Measurements from ENCODE around the gene SPA17.

SPA17 gene

GRCh38 chr11:124681421-124681820, 7.7 kb downstream of the SPA17 start:
- no peak overlapping the region for H3K27ac ChIP-seq (ENCODE audit: insufficient read depth, low read depth, low read length, poor library complexity, severe bottlenecking)
- H3K4me3 ChIP-seq (ENCODE audit: insufficient read depth, low read depth, low read length): no peak overlapping the region
- 100% methylated on average over 1 to 2 of the region's 2 CpGs for WGBS, 2 experiments
- peaks cover 2% of the 10 kb centered on the region for H3K9me3 ChIP-seq (ENCODE audit: control insufficient read depth, low read length)
- peaks cover 8% of the 10 kb centered on the region for H3K36me3 ChIP-seq (ENCODE audit: control insufficient read depth, insufficient read depth, low read length)
- H3K27me3 ChIP-seq (ENCODE audit: control insufficient read depth, insufficient read depth, low read length, poor library complexity, severe bottlenecking): no peaks in the 10 kb centered on the region
- no peaks in the 10 kb centered on the region for H3K4me1 ChIP-seq (ENCODE audit: control insufficient read depth, insufficient read depth, low read length)

DNA sequence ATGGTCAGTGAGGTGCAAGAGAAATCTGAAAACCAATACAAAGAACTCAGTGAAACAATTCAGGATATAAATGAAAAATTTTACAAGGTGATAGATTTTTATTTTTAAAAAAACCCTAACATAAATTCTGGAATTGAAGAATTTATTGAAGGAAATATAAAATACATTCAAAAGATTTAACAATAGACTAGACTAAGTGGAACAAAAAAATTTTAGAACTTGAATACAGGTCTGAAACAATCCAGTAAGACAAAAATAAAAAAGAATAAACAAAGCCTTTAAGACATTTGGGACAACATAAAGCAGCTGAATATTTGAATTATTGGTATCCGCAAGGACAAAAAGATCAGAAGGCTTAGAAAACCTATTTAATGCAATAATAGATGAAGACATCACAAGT, 8.7 kb downstream of the SPA17 start:
- Histone ChIP-seq H3K4me3 (ENCODE audit: insufficient read depth, low read depth, low read length) (no peak overlapping the region), H3K27ac (ENCODE audit: insufficient read depth, low read depth, low read length, poor library complexity, severe bottlenecking) (no peak overlapping the region)
- 100% methylated on average over 1 of the region's 1 CpG; no CpG with 5 or more reads in 1 of the 2 experiments for WGBS, 2 experiments

GRCh38 chr11:124693142-124693541, 19.4 kb downstream of the SPA17 start:
- 80 to 93% methylated on average over 1 of the region's 2 CpGs for WGBS, 2 experiments
- H3K4me1 ChIP-seq (ENCODE audit: control insufficient read depth, insufficient read depth, low read length): no peaks in the 10 kb centered on the region
- H3K4me3 ChIP-seq (ENCODE audit: insufficient read depth, low read depth, low read length): no peak overlapping the region
- H3K27me3 ChIP-seq (ENCODE audit: control insufficient read depth, insufficient read depth, low read length, poor library complexity, severe bottlenecking): no peaks in the 10 kb centered on the region
- no peaks in the 10 kb centered on the region for H3K9me3 ChIP-seq (ENCODE audit: control insufficient read depth, low read length)
- H3K36me3 ChIP-seq (ENCODE audit: control insufficient read depth, insufficient read depth, low read length): no peaks in the 10 kb centered on the region
- no peak overlapping the region for H3K27ac ChIP-seq (ENCODE audit: insufficient read depth, low read depth, low read length, poor library complexity, severe bottlenecking)

More for the DNA sequence above, 8.7 kb downstream of the SPA17 start:
- Histone ChIP-seq H3K4me1 (ENCODE audit: control insufficient read depth, insufficient read depth, low read length) (no peaks in the 10 kb centered on the region), H3K27me3 (ENCODE audit: control insufficient read depth, insufficient read depth, low read length, poor library complexity, severe bottlenecking) (no peaks in the 10 kb centered on the region), H3K9me3 (ENCODE audit: control insufficient read depth, low read length) (peaks cover 2% of the 10 kb centered on the region), H3K36me3 (ENCODE audit: control insufficient read depth, insufficient read depth, low read length) (peaks cover 8% of the 10 kb centered on the region)

DNA sequence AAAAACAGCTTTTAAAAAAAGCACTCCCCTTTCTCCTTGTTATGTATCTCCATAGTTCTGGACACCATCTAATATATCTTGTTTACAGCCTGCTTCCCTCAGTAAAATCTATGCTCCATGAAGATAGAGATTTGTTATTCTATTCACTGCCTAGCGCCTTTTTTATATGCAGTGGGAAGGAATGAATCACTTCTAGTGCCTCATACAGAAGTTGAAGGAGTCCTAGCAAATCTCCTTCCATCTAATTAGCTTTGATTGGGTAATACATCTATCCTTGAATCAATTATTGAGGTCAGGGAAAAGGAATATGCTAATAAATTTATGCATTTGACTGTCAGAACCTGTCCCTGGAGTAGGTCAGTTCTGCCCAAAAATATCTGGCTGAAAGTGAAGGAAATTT, 25.8 kb downstream of the SPA17 start:
- 93 to 100% methylated on average over 1 of the region's 1 CpG for WGBS, 2 experiments
- Histone ChIP-seq H3K4me1 (ENCODE audit: control insufficient read depth, insufficient read depth, low read length) (no peaks in the 10 kb centered on the region), H3K9me3 (ENCODE audit: control insufficient read depth, low read length) (no peaks in the 10 kb centered on the region), H3K27me3 (ENCODE audit: control insufficient read depth, insufficient read depth, low read length, poor library complexity, severe bottlenecking) (no peaks in the 10 kb centered on the region), H3K4me3 (ENCODE audit: insufficient read depth, low read depth, low read length) (no peak overlapping the region), H3K36me3 (ENCODE audit: control insufficient read depth, insufficient read depth, low read length) (no peaks in the 10 kb centered on the region), H3K27ac (ENCODE audit: insufficient read depth, low read depth, low read length, poor library complexity, severe bottlenecking) (no peak overlapping the region)

DNA sequence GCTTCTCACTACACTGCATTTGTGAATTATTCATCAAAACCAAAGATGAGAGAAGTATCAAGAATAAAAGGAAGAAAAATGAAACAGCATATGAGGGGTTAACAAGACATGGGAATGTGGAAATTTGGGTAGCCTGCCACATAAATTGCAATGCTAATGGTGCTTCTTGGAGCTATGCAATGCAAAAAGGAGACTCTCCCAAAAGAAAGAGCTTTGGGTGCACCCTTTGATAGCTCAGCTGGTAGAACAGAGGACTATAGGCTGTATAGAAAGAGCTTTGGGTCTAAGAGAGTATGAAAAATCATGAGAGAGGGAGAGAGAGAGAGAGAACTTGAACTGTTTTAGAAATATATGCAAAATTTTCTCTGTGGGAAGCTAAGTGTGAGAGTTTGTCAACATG, 26.3 kb downstream of the SPA17 start:
- Histone ChIP-seq H3K27ac (ENCODE audit: insufficient read depth, low read depth, low read length, poor library complexity, severe bottlenecking) (no peak overlapping the region), H3K9me3 (ENCODE audit: control insufficient read depth, low read length) (no peaks in the 10 kb centered on the region), H3K4me1 (ENCODE audit: control insufficient read depth, insufficient read depth, low read length) (no peaks in the 10 kb centered on the region), H3K4me3 (ENCODE audit: insufficient read depth, low read depth, low read length) (no peak overlapping the region), H3K36me3 (ENCODE audit: control insufficient read depth, insufficient read depth, low read length) (no peaks in the 10 kb centered on the region), H3K27me3 (ENCODE audit: control insufficient read depth, insufficient read depth, low read length, poor library complexity, severe bottlenecking) (no peaks in the 10 kb centered on the region)

- 90 to 93% methylated on average over 4 of the region's 4 CpGs for WGBS, 2 experiments
- Histone ChIP-seq H3K4me1 (ENCODE audit: control insufficient read depth, insufficient read depth, low read length) (no peaks in the 10 kb centered on the region), H3K27ac (ENCODE audit: insufficient read depth, low read depth, low read length, poor library complexity, severe bottlenecking) (no peak overlapping the region), H3K9me3 (ENCODE audit: control insufficient read depth, low read length) (no peaks in the 10 kb centered on the region), H3K36me3 (ENCODE audit: control insufficient read depth, insufficient read depth, low read length) (no peaks in the 10 kb centered on the region), H3K27me3 (ENCODE audit: control insufficient read depth, insufficient read depth, low read length, poor library complexity, severe bottlenecking) (no peaks in the 10 kb centered on the region), H3K4me3 (ENCODE audit: insufficient read depth, low read depth, low read length) (no peak overlapping the region)
Measured at GRCh38 chr11:124707829-124708228, 34.1 kb downstream of the SPA17 start.

- H3K27ac ChIP-seq (ENCODE audit: insufficient read depth, low read depth, low read length, poor library complexity, severe bottlenecking): no peak overlapping the region
- peaks cover 24% of the 10 kb centered on the region for H3K27me3 ChIP-seq (ENCODE audit: control insufficient read depth, insufficient read depth, low read length, poor library complexity, severe bottlenecking)
- WGBS, 2 experiments: 91% methylated on average over 2 to 3 of the region's 3 CpGs
- H3K4me1 ChIP-seq (ENCODE audit: control insufficient read depth, insufficient read depth, low read length): no peaks in the 10 kb centered on the region
- no peaks in the 10 kb centered on the region for H3K9me3 ChIP-seq (ENCODE audit: control insufficient read depth, low read length)
- no peak overlapping the region for H3K4me3 ChIP-seq (ENCODE audit: insufficient read depth, low read depth, low read length)
- no peaks in the 10 kb centered on the region for H3K36me3 ChIP-seq (ENCODE audit: control insufficient read depth, insufficient read depth, low read length)
Measured at GRCh38 chr11:124712392-124712791, 38.7 kb downstream of the SPA17 start.

DNA sequence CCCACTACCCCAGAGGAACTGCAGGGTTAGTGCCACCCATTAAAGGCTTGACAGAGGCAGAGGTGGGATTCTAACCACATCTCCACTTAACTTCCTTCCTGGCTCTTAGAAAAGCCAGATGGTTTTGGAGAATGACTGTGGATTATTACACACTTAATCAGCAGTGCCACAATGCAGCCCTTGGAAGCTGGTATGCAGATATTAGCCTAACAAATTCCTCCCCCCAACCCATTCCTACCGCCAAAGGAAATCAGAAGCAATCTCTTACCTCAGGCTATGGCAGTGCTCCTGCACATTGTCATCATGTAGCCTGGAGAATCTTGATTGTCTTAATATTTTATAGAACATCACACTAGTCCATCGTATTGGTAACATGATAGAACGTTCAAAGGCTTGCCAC, 42.9 kb downstream of the SPA17 start:
- Histone ChIP-seq H3K9me3 (ENCODE audit: control insufficient read depth, low read length) (no peaks in the 10 kb centered on the region), H3K36me3 (ENCODE audit: control insufficient read depth, insufficient read depth, low read length) (no peaks in the 10 kb centered on the region), H3K4me3 (ENCODE audit: insufficient read depth, low read depth, low read length) (no peak overlapping the region), H3K27me3 (ENCODE audit: control insufficient read depth, insufficient read depth, low read length, poor library complexity, severe bottlenecking) (peaks cover 66% of the 10 kb centered on the region), H3K4me1 (ENCODE audit: control insufficient read depth, insufficient read depth, low read length) (peaks cover 20% of the 10 kb centered on the region), H3K27ac (ENCODE audit: insufficient read depth, low read depth, low read length, poor library complexity, severe bottlenecking) (no peak overlapping the region)
- WGBS, 2 experiments: 70 to 78% methylated on average over 3 of the region's 3 CpGs

- Histone ChIP-seq H3K4me1 (ENCODE audit: control insufficient read depth, insufficient read depth, low read length) (peaks cover 26% of the 10 kb centered on the region), H3K36me3 (ENCODE audit: control insufficient read depth, insufficient read depth, low read length) (no peaks in the 10 kb centered on the region), H3K27ac (ENCODE audit: insufficient read depth, low read depth, low read length, poor library complexity, severe bottlenecking) (no peak overlapping the region), H3K9me3 (ENCODE audit: control insufficient read depth, low read length) (no peaks in the 10 kb centered on the region), H3K27me3 (ENCODE audit: control insufficient read depth, insufficient read depth, low read length, poor library complexity, severe bottlenecking) (peaks cover 72% of the 10 kb centered on the region), H3K4me3 (ENCODE audit: insufficient read depth, low read depth, low read length) (peak overlapping the region; percentile 33)
- 62 to 65% methylated on average over 6 to 7 of the region's 7 CpGs for WGBS, 2 experiments
Measured at GRCh38 chr11:124717421-124717785, 43.7 kb downstream of the SPA17 start.

DNA sequence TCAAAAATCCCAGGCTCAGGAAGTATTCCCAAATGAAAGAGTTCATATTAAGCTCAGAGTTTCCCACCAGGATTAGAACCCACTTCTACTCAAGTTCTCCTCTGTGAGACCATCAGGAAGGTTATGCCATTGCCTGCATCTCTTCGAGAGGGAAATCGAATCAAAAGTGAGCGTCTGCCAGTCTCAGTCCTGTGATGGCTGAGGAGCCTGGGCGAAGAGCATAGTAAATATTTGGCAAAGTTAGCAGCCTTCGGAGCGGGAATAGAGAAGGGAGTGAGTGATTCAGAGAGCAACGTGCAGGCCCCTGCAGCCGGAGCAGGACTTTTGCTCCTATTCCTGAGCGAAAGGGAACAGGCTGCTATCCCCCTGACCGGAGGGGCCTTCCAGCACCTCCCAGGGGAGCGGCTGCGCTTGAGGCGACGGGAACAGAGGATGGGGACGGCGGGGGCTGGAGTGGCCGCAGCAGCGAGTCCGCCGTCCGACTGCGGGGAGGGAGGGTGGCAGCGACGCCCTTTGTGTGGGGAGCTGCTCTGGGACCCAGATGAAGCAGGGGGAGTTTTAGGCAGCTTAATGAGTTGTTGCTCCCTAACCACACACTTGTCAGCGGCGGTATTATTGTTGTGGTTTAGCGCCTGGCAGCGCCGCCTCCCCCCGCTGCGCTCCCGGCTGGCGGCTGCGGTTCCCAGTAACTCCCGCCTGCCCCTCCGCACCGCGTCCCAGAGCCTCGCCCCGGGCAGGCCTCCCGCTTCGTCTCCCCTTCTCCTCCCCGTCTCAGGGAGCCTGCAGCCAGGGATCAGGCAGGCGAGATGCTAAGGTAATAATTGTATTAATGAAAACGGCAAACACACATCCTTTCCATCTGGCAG, 44.3 kb downstream of the SPA17 start:
- peaks cover 72% of the 10 kb centered on the region for H3K27me3 ChIP-seq (ENCODE audit: control insufficient read depth, insufficient read depth, low read length, poor library complexity, severe bottlenecking)
- WGBS, 2 experiments: 2% methylated on average over 42 of the region's 45 CpGs
- peak overlapping the region; percentile 33 for H3K4me3 ChIP-seq (ENCODE audit: insufficient read depth, low read depth, low read length)
- no peaks in the 10 kb centered on the region for H3K36me3 ChIP-seq (ENCODE audit: control insufficient read depth, insufficient read depth, low read length)
- H3K27ac ChIP-seq (ENCODE audit: insufficient read depth, low read depth, low read length, poor library complexity, severe bottlenecking): no peak overlapping the region
- peaks cover 27% of the 10 kb centered on the region for H3K4me1 ChIP-seq (ENCODE audit: control insufficient read depth, insufficient read depth, low read length)
- H3K9me3 ChIP-seq (ENCODE audit: control insufficient read depth, low read length): no peaks in the 10 kb centered on the region
